Right lobe of liver (tissue), 6 donors: ENCODE measurements around the gene ARNT2. TPM values are rescaled to one million over a fixed set of nuclear protein-coding genes. Genes with fewer than 3 reads are reported as not detected.

Experiments used
- ATAC-seq, 4 donors: fragments of 200-7000 bp; cut with Tn5 transposase; one replicate each; pipeline ENCODE4 v1.9.1; 2020; ENCODE audit warnings: mild to moderate bottlenecking in 4 of 4, moderate library complexity in 4 of 4
- DNase-seq, 3 donors: peaks; one replicate each; pipeline ENCODE4 v3.0.0-alpha.2; 2020
- H3K27ac ChIP-seq, 3 donors: fragments of 200-600 bp; one replicate each; pipeline ENCODE4 v1.8.0; 2022
- H3K27me3 ChIP-seq, 2 donors: fragments of 200-600 bp; one replicate each; pipeline ENCODE4 v1.8.0; 2022
- H3K36me3 ChIP-seq, 4 donors: fragments of 200-600 bp; sonication (generic) in 1 of 4; one replicate each; pipeline versions ENCODE4 v1.5.1 to v1.8.0; 2017 to 2022; ENCODE audit warnings: control low read depth in 1 of 4
- H3K4me1 ChIP-seq, 4 donors: fragments of 200-600 bp; sonication (generic) in 1 of 4; one replicate each; pipeline versions ENCODE4 v1.5.1 to v1.8.0; 2017 to 2022; ENCODE audit warnings: control low read depth in 1 of 4
- H3K4me3 ChIP-seq, 3 donors: fragments of 200-600 bp; one replicate each; pipeline ENCODE4 v1.8.0; 2022
- H3K9me3 ChIP-seq, 4 donors: fragments of 200-600 bp; sonication (generic) in 1 of 4; one replicate each; pipeline versions ENCODE4 v1.5.1 to v1.8.0; 2017 to 2022; ENCODE audit warnings: control low read depth in 1 of 4
- POLR2A ChIP-seq: fragments of 450-650 bp; IDR thresholded peaks from one replicate; pipeline ENCODE4 v1.6.1; 2017; ENCODE audit warnings: antibody characterized with exemption, mild to moderate bottlenecking
- WGBS: methylation state at CpG from one replicate; pipeline ENCODE4 v1.1.6; 2018; ENCODE audit warnings: low coverage, low lambda C conversion rate; ENCODE audit not compliant: insufficient coverage; ENCODE audit errors: missing lambda C conversion rate; 5-methylcytosine and 5-hydroxymethylcytosine counted together
- intact Hi-C, 2 donors: fragments of 100-400 bp; cut with DNase I; formaldehyde crosslinking; loops; one replicate each; pipeline versions ENCODE4 v1.11.2 to v1.14.1; 2022
- total RNA-seq, 6 experiments: library from RNA; depleted of rRNA in 2 of 6; stranded (reverse); fragments of >200 nt in 2 of 6; fragmentation: NEBNext Ultra II Directional in 3 of 6; extraction: Animal tissue kit (Norgen Biotek cat#: 25700) in 3 of 6; gene quantifications; one replicate each; pipeline versions ENCODE4 v1.1.0 to v1.2.4, GENCODE V29; 2016 to 2023
- TF ChIP-seq, protein P1 (sequence below), 4 donors: fragments of 200-600 bp in 3 of 4; fragments of 450-650 bp in 1 of 4; IDR thresholded peaks; one replicate each; pipeline versions ENCODE4 v1.5.1 to v1.8.0; 2016 to 2022; ENCODE audit warnings: antibody characterized with exemption in 4 of 4, mild to moderate bottlenecking in 2 of 4
- donor health status: DM: no; HTN: yes; CAD: no.
- donor health status: DM: no; HTN: no; CAD: no.
- donor health status: DM: no; HTN: no; CAD: no.
- donor health status: DM: no; HTN: yes; CAD: no.
- donor health status: DM: no; HTN: yes; CAD: no.

ARNT2 gene
- total RNA-seq, 6 experiments from 2014 or later, result 0.12 to 1.3 (median 0.46) TPM

DNA sequence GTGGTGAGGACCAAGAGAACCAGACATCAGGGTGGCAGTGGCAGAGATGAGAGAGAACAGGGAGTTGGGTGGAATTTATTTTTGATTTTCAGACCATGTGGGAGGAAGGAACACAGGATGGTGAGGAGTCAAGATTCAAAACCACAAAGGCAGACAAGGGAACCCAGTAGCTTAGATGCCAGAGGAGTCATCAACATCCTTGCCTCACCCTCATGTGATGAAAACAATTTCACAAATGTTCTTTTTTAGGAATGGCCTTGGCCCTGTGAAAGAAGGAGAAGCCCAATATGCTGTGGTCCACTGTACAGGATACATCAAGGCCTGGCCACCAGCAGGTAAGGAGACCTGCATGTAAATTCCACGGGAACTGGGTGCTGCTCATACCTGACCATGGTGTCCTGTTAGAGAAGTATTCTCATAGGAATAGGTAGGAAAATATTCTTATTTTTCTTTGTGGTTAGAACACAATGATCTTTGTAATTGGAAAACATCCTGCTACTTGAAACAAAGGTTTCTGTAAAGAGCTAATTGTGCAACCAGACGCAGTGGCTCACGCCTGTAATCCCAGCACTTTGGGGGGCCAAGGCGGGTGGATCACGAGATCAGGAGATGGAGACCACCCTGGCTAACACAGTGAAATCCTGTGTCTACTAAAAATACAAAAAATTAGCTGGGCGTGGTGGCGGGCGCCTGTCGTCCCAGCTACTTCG, 110.0 kb downstream of the ARNT2 start:
- intact Hi-C loops, result no loop called here
- Histone ChIP-seq H3K27ac (no peak overlapping the region), H3K27me3 (no peaks in the 10 kb centered on the region), H3K4me1 (no peaks in the 10 kb centered on the region), H3K36me3 (no peaks in the 10 kb centered on the region), H3K9me3 (peaks cover 0 to 2% (median 0%) of the 10 kb centered on the region in 4 donors), H3K4me3 (no peak overlapping the region)
- ATAC-seq (no peak), DNase-seq (no peak)
- WGBS, result 64% methylated on average over 10 of the region's 10 CpGs
- TF ChIP-seq POLR2A, result no peak
- TF ChIP-seq, protein P1, sequence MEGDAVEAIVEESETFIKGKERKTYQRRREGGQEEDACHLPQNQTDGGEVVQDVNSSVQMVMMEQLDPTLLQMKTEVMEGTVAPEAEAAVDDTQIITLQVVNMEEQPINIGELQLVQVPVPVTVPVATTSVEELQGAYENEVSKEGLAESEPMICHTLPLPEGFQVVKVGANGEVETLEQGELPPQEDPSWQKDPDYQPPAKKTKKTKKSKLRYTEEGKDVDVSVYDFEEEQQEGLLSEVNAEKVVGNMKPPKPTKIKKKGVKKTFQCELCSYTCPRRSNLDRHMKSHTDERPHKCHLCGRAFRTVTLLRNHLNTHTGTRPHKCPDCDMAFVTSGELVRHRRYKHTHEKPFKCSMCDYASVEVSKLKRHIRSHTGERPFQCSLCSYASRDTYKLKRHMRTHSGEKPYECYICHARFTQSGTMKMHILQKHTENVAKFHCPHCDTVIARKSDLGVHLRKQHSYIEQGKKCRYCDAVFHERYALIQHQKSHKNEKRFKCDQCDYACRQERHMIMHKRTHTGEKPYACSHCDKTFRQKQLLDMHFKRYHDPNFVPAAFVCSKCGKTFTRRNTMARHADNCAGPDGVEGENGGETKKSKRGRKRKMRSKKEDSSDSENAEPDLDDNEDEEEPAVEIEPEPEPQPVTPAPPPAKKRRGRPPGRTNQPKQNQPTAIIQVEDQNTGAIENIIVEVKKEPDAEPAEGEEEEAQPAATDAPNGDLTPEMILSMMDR (IDR thresholded peaks at IDR 0.05), result no peak

DNA sequence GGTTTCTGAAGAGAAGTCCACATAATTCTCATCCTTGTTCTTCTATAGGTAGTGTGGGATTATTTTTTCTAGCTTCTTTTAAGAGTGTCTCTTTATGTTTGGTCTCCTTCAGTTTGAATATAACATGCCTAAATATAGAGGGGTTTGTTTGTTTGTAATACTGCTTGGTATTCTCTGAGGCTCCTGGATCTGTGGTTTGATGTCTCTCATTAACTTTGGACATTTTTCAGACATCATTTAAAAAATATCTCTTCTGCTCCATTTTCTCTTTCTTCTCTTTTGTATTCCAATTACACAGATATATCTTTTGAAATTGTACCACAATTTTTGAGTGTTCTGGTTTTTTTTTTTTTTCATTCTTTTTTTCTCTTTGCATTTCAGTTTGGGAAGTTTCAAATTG, 113.1 kb downstream of the ARNT2 start:
- Histone ChIP-seq H3K27me3 (no peaks in the 10 kb centered on the region), H3K27ac (no peak overlapping the region), H3K9me3 (peaks cover 0 to 2% (median 0%) of the 10 kb centered on the region in 4 donors), H3K4me3 (no peak overlapping the region), H3K36me3 (no peaks in the 10 kb centered on the region), H3K4me1 (no peaks in the 10 kb centered on the region)
- DNase-seq, result no peak
- ATAC-seq, result no peak
- intact Hi-C loops, result no loop called here
- TF ChIP-seq, protein P1 (IDR thresholded peaks at IDR 0.05), result no peak
- TF ChIP-seq POLR2A, result no peak

DNA sequence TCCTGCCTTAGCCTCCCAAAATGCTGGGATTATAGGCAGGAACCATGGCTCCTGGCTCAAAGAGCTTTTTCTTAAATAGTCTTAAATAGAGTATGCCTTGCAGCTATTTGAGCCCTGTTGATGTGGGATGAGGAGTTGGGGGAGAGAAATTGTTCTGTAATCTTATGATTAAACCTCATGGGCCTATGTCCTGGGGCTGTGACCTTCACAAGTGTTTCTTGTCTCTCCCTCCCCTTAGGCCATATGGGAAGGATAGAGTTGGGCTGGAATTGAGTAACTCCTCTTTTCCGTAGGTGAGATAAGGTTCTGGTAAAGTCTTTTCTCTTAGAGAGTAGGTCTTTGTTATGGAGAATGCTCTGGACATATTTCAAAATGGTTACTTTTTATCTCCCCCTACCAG, 114.3 kb downstream of the ARNT2 start:
- 78% methylated on average over 1 of the region's 1 CpG for WGBS
- no peak for TF ChIP-seq POLR2A
- TF ChIP-seq, protein P1 (IDR thresholded peaks at IDR 0.05), result no peak
- ATAC-seq (no peak), DNase-seq (no peak)
- no peaks in the 10 kb centered on the region for H3K27me3 ChIP-seq
- no peaks in the 10 kb centered on the region for H3K4me1 ChIP-seq
- no peaks in the 10 kb centered on the region for H3K36me3 ChIP-seq
- H3K4me3 ChIP-seq, result no peak overlapping the region
- intact Hi-C loops, result no loop called here
- H3K9me3 ChIP-seq, result peaks cover 0 to 2% (median 0%) of the 10 kb centered on the region in 4 donors
- no peak overlapping the region for H3K27ac ChIP-seq

DNA sequence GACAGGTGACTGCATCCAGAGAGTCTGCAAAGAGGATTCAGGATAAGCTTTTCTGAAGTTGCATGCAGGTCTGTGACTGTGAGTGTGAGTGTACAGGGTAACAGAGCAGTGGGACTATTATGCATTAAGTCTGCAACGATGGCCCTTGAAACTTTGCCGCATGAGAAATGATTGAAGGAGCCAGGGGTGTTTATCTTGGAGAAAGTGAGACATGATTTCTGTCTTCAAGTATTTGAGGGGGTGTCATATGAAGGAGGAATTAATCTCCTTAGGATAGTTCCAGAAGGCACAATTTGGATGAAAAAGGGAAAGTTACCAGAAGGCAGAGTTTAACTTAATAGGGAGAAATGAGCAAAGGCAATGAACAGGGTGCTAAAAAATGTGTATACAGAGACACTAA, 119.6 kb downstream of the ARNT2 start:
- no peak for DNase-seq
- Histone ChIP-seq H3K4me3 (no peak overlapping the region), H3K4me1 (no peaks in the 10 kb centered on the region), H3K36me3 (no peaks in the 10 kb centered on the region), H3K27me3 (no peaks in the 10 kb centered on the region), H3K9me3 (no peaks in the 10 kb centered on the region), H3K27ac (no peak overlapping the region)
- 88% methylated on average over 2 of the region's 2 CpGs for WGBS
- intact Hi-C loops, result no loop called here
- TF ChIP-seq, protein P1 (IDR thresholded peaks at IDR 0.05), result no peak
- no peak for TF ChIP-seq POLR2A
- ATAC-seq, result no peak
